ENCODE results near the gene AFTPH.

DNA sequence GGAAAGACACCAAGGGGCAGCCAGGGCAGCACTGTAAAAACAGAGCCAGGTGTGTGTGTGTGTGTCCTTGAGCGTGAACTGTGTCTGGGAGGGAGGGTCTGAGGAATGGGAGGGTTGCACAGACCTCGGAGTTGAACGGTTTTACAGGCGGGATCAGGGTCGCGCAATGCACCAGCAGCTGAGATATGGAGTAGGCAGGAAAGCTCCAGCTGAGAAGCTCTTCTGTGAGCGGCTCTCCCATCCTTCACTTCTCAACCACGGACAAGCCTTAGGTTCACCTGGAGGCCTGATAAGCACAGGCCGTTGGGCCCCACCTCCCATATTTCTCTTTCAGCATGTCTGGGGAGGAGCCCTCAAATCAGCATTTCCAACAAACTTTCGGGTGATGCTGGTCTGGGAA lies 117.5 kb downstream of the AFTPH start:
- TF ChIP-seq, protein P1, sequence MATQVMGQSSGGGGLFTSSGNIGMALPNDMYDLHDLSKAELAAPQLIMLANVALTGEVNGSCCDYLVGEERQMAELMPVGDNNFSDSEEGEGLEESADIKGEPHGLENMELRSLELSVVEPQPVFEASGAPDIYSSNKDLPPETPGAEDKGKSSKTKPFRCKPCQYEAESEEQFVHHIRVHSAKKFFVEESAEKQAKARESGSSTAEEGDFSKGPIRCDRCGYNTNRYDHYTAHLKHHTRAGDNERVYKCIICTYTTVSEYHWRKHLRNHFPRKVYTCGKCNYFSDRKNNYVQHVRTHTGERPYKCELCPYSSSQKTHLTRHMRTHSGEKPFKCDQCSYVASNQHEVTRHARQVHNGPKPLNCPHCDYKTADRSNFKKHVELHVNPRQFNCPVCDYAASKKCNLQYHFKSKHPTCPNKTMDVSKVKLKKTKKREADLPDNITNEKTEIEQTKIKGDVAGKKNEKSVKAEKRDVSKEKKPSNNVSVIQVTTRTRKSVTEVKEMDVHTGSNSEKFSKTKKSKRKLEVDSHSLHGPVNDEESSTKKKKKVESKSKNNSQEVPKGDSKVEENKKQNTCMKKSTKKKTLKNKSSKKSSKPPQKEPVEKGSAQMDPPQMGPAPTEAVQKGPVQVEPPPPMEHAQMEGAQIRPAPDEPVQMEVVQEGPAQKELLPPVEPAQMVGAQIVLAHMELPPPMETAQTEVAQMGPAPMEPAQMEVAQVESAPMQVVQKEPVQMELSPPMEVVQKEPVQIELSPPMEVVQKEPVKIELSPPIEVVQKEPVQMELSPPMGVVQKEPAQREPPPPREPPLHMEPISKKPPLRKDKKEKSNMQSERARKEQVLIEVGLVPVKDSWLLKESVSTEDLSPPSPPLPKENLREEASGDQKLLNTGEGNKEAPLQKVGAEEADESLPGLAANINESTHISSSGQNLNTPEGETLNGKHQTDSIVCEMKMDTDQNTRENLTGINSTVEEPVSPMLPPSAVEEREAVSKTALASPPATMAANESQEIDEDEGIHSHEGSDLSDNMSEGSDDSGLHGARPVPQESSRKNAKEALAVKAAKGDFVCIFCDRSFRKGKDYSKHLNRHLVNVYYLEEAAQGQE (IDR thresholded peaks at IDR 0.05; ENCODE audit: low read depth): no peak
- TF ChIP-seq NFIC (IDR thresholded peaks at IDR 0.05) (no peak), CREB1 (IDR thresholded peaks at IDR 0.05; ENCODE audit: low read depth) (no peak)
